GM10248 (cell line): Measurements from ENCODE around the gene OR6B2.
"Not testable (repeated sequence)": the region's sequence is repeated elsewhere in the genome, so short reads cannot be mapped to it uniquely, and the experiment has no call there.

Experiments
- CTCF ChIA-PET: fragments of 300-600 bp; sonication (Branson Sonifier 250); formaldehyde crosslinking; extraction: SDS; loops from one replicate; lab custom pipeline; 2021; ENCODE audit warnings: antibody characterized with exemption; lab: Yijun Ruan, JAX
- POLR2A ChIA-PET: fragments of 350-650 bp; sonication (Branson Sonifier 250); formaldehyde crosslinking; extraction: SDS; loops from one replicate; lab custom pipeline; 2020; ENCODE audit warnings: antibody characterized with exemption; lab: Yijun Ruan, JAX
- DNase-seq: peaks from one replicate; pipeline ENCODE4 v3.0.0; 2012; ENCODE audit errors: extremely low spot score
- TF ChIP-seq, protein P1 (sequence below): IDR thresholded peaks from 2 replicates; pipeline ENCODE4 v1.5.1; 2012; ENCODE audit warnings: mild to moderate bottlenecking, low read depth; ENCODE audit errors: extremely low read depth, missing control alignments, control extremely low read depth

The OR6B2 gene

DNA sequence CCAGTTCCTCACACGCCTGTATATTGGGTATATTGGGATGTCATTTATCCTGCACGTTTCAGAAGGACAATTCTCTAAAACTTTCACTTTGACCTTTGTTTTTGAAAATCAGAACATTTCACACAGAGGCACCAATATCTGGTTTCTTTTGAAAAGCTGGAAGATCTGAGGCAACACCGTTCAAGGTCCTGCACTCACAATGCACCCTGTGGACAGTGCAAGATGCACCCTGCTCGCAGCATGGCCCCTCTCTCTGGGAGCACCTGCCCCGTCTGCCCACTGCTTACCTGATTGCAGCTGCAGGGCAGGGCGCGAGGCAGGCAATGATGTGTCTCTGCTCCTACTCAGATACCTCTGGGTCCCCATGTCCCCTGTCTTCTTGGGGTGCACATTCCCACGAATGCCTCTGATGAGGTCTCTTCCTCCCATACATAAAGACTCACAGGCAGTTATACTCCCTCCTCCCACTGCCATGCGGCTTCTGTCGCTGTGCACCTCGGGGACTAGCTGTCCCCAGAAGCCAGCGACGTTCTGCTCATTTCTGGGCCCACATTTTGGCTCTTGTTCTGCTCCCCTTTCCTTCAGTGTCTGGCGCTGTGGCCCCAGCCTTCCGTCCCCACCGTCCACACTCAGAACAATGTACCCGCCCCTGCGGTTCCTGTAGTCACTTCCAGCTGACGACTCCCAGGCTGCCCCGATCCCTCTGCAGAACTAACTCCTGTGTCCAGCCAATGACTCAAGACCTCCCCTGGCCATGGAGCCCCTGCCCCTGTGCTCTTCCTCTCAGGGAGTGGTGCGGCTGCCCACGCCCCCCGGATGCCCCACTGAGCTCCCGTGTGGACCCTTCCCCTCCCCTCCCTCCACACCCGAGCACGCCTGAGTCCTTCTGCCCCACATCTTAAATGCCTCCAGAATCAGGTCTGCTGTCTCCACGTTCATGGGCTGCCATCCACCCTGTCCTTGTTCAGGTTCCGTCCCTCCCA, 23.2 kb upstream of the OR6B2 start, which contains the start of gene OR6B3:
Gene OR6B3 (minus strand): TSS at position 349 of the 983 bp plus-strand sequence.
- TF ChIP-seq, protein P1, sequence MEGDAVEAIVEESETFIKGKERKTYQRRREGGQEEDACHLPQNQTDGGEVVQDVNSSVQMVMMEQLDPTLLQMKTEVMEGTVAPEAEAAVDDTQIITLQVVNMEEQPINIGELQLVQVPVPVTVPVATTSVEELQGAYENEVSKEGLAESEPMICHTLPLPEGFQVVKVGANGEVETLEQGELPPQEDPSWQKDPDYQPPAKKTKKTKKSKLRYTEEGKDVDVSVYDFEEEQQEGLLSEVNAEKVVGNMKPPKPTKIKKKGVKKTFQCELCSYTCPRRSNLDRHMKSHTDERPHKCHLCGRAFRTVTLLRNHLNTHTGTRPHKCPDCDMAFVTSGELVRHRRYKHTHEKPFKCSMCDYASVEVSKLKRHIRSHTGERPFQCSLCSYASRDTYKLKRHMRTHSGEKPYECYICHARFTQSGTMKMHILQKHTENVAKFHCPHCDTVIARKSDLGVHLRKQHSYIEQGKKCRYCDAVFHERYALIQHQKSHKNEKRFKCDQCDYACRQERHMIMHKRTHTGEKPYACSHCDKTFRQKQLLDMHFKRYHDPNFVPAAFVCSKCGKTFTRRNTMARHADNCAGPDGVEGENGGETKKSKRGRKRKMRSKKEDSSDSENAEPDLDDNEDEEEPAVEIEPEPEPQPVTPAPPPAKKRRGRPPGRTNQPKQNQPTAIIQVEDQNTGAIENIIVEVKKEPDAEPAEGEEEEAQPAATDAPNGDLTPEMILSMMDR = no peak
- ChIA-PET CTCF (interaction anchor here (0.9 to 1.2 kb wide), 2 partner anchors 9 to 90 kb away, joined by 3 read pairs; no protein-coding TSS in a partner anchor), POLR2A (no interaction called here)
- DNase-seq = no peak

DNA sequence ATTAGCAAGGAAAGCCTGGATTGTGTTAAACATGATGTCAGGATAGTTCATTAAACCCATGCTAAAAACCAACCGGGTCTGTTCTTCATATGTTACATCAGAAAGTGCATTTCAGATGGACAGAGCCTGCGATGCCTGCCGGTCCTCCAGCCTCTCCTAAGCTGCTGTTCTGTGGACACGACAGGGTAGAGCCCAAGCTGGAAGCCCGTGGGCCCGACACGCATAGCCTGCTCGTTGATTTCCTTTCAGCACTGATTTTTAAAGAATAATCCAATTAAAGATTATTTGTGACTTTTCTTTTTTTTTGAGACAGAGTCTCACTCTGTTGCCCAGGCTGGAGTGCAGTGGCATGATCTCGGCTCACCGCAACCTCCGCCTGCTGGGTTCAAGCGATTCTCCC, 22.3 kb upstream of the OR6B2 start:
- POLR2A ChIA-PET = no interaction called here
- TF ChIP-seq, protein P1 = no peak
- no peak for DNase-seq
- CTCF ChIA-PET = interaction anchor here (1.3 to 2.2 kb wide), 3 partner anchors 8 to 93 kb away, joined by 3 to 8 read pairs (median 4); no protein-coding TSS in a partner anchor

DNA sequence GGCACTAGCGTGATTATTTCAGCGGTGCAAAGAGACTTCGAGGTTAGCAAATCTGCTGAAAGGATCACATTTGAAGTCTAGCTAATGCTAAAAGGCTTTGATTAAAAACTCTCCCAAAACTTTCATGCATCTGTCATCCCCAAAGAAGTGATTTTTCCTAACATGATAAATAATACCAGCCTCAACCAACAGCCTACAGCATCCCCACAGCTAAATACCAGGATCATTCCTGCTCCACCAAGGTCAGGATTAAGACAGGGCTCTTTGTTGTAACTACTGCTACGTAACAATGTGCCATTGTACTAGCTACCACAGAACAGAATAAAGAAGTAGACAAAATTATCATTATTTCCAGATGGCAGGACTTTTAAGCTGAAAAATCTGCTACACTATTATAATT, 21.5 kb upstream of the OR6B2 start:
- no peak for DNase-seq
- CTCF ChIA-PET = interaction anchor here (1.3 to 2.2 kb wide), 3 partner anchors 9 to 94 kb away, joined by 3 to 8 read pairs (median 4); no protein-coding TSS in a partner anchor
- POLR2A ChIA-PET = no interaction called here
- TF ChIP-seq, protein P1 = no peak

DNA sequence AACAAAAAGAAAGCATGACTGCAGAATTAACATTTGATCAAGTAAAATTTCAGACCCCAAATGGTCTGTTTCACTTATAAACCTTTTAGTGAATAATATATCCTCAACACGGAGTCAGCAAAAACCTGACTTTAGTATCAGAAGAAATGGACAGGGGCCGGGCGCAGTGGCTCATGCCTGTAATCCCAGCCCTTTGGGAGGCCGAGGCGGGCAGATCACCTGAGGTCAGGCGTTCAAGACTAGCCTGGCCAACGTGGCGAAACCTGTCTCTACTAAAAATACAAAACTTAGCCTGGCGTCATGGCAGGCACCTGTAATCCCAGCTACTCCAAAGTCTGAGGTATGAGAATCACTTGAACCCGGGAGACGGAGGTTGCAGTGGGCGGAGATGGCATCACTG, 20.0 kb upstream of the OR6B2 start:
- TF ChIP-seq, protein P1 = no peak
- DNase-seq = no peak
- CTCF ChIA-PET = no interaction called here
- POLR2A ChIA-PET = no interaction called here

GRCh38 chr2:240048237-240048636, 18.0 kb upstream of the OR6B2 start:
- POLR2A ChIA-PET = no interaction called here
- no peak for DNase-seq
- TF ChIP-seq, protein P1 = no peak
- CTCF ChIA-PET = no interaction called here

DNA sequence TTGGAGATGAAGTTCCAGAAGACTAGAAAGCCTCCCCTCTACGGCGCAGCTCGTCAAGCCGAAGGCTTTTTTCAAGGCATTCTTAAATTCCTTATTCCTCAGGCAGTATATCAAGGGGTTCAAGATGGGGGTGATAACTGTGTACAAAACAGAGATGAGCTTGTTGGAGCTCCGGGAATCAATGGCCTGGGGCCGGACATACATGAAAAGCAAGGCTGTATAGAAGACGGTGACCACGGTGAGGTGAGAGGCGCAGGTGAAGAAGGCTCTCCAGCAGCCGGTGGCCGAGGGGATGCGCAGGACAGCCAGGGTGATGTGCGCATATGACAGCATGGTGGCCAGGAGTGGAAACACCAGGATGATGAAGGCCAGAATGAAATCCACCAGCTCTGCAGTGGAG, 14.9 kb upstream of the OR6B2 start:
- DNase-seq = no peak
- CTCF ChIA-PET = interaction anchor here (0.7 to 0.9 kb wide), 2 partner anchors 9 to 98 kb away, joined by 3 to 4 read pairs; no protein-coding TSS in a partner anchor
- POLR2A ChIA-PET = no interaction called here
- TF ChIP-seq, protein P1 = no peak

GRCh38 chr2:240044096-240044495, 13.9 kb upstream of the OR6B2 start:
- DNase-seq, POLR2A ChIA-PET: not testable (repeated sequence)
- CTCF ChIA-PET = interaction anchor here (1.3 kb wide), 1 partner anchor 99 kb away, joined by 4 read pairs; no protein-coding TSS in a partner anchor
